ENCODE data around the gene OR4D2. TPM values are rescaled to one million over a fixed set of nuclear protein-coding genes. Genes with fewer than 3 reads are reported as not detected.
"Not testable (repeated sequence)": the region's sequence is repeated elsewhere in the genome, so short reads cannot be mapped to it uniquely, and the experiment has no call there.

Gene OR4D2
- total RNA-seq (not detected), polyA plus RNA-seq (not detected)

DNA sequence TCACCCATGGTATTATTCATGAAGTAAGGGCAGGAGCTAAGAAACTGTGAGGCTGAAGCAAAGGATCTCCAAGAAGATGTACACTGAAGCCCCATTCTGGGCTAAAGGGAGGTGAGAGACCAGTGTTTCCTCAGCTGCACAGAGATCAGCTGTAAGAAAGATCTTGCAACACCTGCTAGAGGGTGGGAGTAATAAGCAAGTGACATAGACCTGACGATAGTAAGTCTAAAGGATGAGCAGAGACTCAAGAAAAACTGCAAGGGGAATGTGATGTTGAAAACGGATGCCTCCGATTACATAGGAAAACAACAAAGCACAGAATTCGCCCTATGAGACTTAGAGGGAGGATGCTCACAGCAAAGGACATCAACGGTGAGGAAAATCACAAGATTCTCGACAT, at the start of gene OR4D2:
OR4D2 (plus strand) TSS at position 301 of the 400 bp plus-strand sequence. CDS start 2,674 bp downstream, outside the sequence.
- peak within 1 kb of the TSS in 5 of 8 donors; percentile 39 to 78 (median 61) for H3K27ac Mint-ChIP-seq
- H3K27me3 Mint-ChIP-seq: peaks cover 0 to 5% of the 10 kb centered on the region in 2 donors
- POLR2A ChIA-PET: no interaction called here
- Histone ChIP-seq H3K9me3 (ENCODE audit: low read length) (no peaks in the 10 kb centered on the region), H3K4me1 (ENCODE audit: insufficient read depth, low read length) (peaks cover 32% of the 10 kb centered on the region), H3K4me3 (ENCODE audit: low read length) (no peak within 1 kb of the TSS), H3K27ac (ENCODE audit: low read depth, low read length) (no peak within 1 kb of the TSS), H3K27me3 (ENCODE audit: insufficient read depth, low read length, poor library complexity, severe bottlenecking) (no peaks in the 10 kb centered on the region), H3K36me3 (ENCODE audit: insufficient read depth, low read length) (no peaks in the 10 kb centered on the region)
- peak within 1 kb of the TSS in 1 of 7 donors; percentile 17 for H3K4me3 Mint-ChIP-seq
- no peak for DNase-seq
- CTCF ChIA-PET: no interaction called here
- H3K36me3 Mint-ChIP-seq: peaks cover 0 to 30% (median 3%) of the 10 kb centered on the region in 3 donors
- H3K9me3 Mint-ChIP-seq: no peaks in the 10 kb centered on the region
- H3K4me1 Mint-ChIP-seq: peaks cover 39 to 70% (median 59%) of the 10 kb centered on the region in 3 donors

DNA sequence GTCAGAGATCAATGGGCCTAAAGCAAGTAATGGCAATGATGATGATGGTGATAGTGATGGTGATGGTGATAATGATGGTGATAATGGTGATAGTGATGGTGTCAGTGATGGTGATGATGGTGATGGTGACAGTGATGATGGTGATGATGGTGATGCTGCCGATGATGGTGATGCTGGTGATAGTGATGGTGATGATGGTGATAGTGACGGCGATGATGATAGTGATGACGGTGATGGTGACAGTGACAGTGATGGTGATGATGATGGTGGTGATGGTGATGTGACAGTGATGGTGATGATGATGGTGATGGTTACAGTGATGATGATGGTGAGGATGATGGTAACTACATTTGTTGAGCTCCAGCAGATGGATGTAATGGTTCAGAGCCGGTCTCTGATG, 49.4 kb upstream of the OR4D2 start:
- DNase-seq: no peak
- Mint-ChIP-seq H3K4me1 (peaks cover 6 to 13% (median 8%) of the 10 kb centered on the region in 3 donors), H3K27ac (no peak overlapping the region), H3K4me3 (no peak overlapping the region), H3K9me3 (no peaks in the 10 kb centered on the region), H3K27me3 (peaks cover 17 to 47% of the 10 kb centered on the region in 2 donors), H3K36me3 (peaks cover 0 to 4% (median 0%) of the 10 kb centered on the region in 3 donors)
- ChIA-PET POLR2A (no interaction called here), CTCF (no interaction called here)
- Histone ChIP-seq H3K9me3 (ENCODE audit: low read length) (no peaks in the 10 kb centered on the region), H3K36me3 (ENCODE audit: insufficient read depth, low read length) (no peaks in the 10 kb centered on the region), H3K27ac (ENCODE audit: low read depth, low read length) (no peak overlapping the region), H3K4me3 (ENCODE audit: low read length) (no peak overlapping the region), H3K27me3 (ENCODE audit: insufficient read depth, low read length, poor library complexity, severe bottlenecking) (no peaks in the 10 kb centered on the region), H3K4me1 (ENCODE audit: insufficient read depth, low read length) (peaks cover 4% of the 10 kb centered on the region)

DNA sequence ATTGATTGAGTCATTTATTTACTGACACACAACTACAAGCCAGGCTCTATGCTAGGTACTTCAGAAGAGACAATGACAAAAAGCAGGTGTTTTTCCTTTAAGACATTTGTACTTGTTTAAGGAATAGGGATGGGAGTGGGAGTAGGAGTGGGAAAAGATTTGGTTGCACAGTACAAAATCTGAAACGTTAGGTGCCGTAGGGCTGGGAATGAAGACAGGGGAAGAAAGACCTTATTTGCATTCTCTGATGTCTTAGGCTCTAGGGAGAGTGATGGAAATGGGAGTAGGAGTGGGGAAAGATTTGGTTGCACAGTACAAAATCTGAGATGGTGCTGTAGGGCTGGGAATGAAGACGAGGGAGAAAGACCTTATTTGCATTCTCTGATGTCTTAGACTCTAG, 47.3 kb upstream of the OR4D2 start:
- ChIA-PET CTCF (interaction anchor here (8.0 kb wide), 1 partner anchor 52 kb away, joined by 90 read pairs; no protein-coding TSS in a partner anchor), POLR2A (interaction anchor here (2.7 kb wide), 1 partner anchor 53 kb away, joined by 9 read pairs; no protein-coding TSS in a partner anchor)
- Mint-ChIP-seq H3K27ac (no peak overlapping the region), H3K9me3 (no peaks in the 10 kb centered on the region), H3K36me3 (peaks cover 0 to 4% (median 0%) of the 10 kb centered on the region in 3 donors), H3K27me3 (peaks cover 17 to 42% of the 10 kb centered on the region in 2 donors), H3K4me3 (no peak overlapping the region), H3K4me1 (peaks cover 10 to 15% (median 14%) of the 10 kb centered on the region in 3 donors)
- H3K4me1 ChIP-seq (ENCODE audit: insufficient read depth, low read length): peaks cover 6% of the 10 kb centered on the region
- no peak for DNase-seq
- H3K36me3 ChIP-seq (ENCODE audit: insufficient read depth, low read length): no peaks in the 10 kb centered on the region
- no peaks in the 10 kb centered on the region for H3K9me3 ChIP-seq (ENCODE audit: low read length)
- no peak overlapping the region for H3K4me3 ChIP-seq (ENCODE audit: low read length)
- no peak overlapping the region for H3K27ac ChIP-seq (ENCODE audit: low read depth, low read length)
- no peaks in the 10 kb centered on the region for H3K27me3 ChIP-seq (ENCODE audit: insufficient read depth, low read length, poor library complexity, severe bottlenecking)

DNA sequence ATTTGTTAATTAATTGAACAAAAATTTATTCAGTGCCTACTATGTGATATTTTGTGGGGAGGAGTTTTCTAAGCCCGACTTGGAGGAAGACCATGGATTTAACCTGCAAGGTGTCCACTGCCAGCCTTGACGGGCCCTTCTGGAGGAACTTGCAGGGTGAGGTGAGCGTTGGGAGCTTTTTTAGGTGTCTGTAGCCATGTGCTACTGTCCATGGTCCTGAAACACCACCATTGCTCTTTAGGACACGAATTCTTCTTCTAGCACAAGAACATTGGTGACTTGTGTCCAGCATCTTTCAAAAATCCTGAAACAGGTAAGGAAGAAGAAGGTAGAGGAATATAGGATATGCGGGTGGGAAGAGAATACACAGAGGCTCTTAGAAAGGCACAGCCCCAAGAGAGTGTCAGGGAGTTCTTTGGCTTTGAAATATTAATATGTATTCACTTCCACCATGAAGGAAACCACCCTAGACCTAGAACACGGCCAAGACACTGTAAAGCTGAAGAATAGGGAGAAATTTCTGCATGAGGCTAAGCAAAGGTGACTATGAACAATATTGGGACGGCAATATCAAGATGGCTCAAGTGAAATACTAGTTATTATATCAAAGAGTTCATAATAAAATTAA, 46.5 kb upstream of the OR4D2 start:
- H3K36me3 Mint-ChIP-seq: peaks cover 0 to 4% (median 0%) of the 10 kb centered on the region in 3 donors
- Histone ChIP-seq H3K27ac (ENCODE audit: low read depth, low read length) (no peak overlapping the region), H3K9me3 (ENCODE audit: low read length) (no peaks in the 10 kb centered on the region), H3K4me1 (ENCODE audit: insufficient read depth, low read length) (peaks cover 6% of the 10 kb centered on the region), H3K27me3 (ENCODE audit: insufficient read depth, low read length, poor library complexity, severe bottlenecking) (no peaks in the 10 kb centered on the region), H3K4me3 (ENCODE audit: low read length) (no peak overlapping the region), H3K36me3 (ENCODE audit: insufficient read depth, low read length) (no peaks in the 10 kb centered on the region)
- DNase-seq: peak; percentile 19 to 53 (median 37)
- no peak overlapping the region for H3K4me3 Mint-ChIP-seq
- no peak overlapping the region for H3K27ac Mint-ChIP-seq
- H3K9me3 Mint-ChIP-seq: no peaks in the 10 kb centered on the region
- ChIA-PET CTCF (interaction anchor here (8.0 kb wide), 1 partner anchor 51 kb away, joined by 90 read pairs; no protein-coding TSS in a partner anchor), POLR2A (interaction anchor here (2.7 kb wide), 1 partner anchor 52 kb away, joined by 9 read pairs; no protein-coding TSS in a partner anchor)
- H3K27me3 Mint-ChIP-seq: peaks cover 13 to 39% of the 10 kb centered on the region in 2 donors
- peaks cover 10 to 15% (median 14%) of the 10 kb centered on the region in 3 donors for H3K4me1 Mint-ChIP-seq

DNA sequence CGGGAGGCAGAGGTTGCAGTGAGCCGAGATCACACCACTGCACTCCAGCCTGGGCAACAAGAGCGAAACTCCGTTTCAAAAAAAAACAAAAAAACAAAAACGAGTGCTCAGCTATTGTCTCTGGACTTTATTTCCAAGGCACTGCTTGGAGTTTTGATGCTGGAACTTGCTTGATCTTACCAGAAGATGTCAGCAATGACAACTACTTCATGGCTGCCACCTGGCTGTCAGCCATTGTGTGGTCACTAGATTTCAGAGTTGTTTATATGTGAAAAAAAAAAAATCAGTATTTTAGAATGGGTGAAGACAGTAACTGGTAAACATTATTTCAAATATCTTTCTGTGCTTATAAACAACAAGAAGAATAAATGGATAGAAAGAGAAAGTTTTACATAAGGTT, 44.9 kb upstream of the OR4D2 start:
- Histone ChIP-seq H3K4me3 (ENCODE audit: low read length) (no peak overlapping the region), H3K9me3 (ENCODE audit: low read length) (no peaks in the 10 kb centered on the region), H3K4me1 (ENCODE audit: insufficient read depth, low read length) (peaks cover 6% of the 10 kb centered on the region), H3K27ac (ENCODE audit: low read depth, low read length) (no peak overlapping the region), H3K27me3 (ENCODE audit: insufficient read depth, low read length, poor library complexity, severe bottlenecking) (no peaks in the 10 kb centered on the region), H3K36me3 (ENCODE audit: insufficient read depth, low read length) (no peaks in the 10 kb centered on the region)
- Mint-ChIP-seq H3K4me1 (peaks cover 10 to 15% (median 14%) of the 10 kb centered on the region in 3 donors), H3K4me3 (peak overlapping the region in 1 of 7 donors; percentile 0), H3K9me3 (no peaks in the 10 kb centered on the region), H3K27me3 (peaks cover 9 to 23% of the 10 kb centered on the region in 2 donors), H3K27ac (no peak overlapping the region), H3K36me3 (peaks cover 0 to 4% (median 0%) of the 10 kb centered on the region in 3 donors)
- ChIA-PET POLR2A (interaction anchor here (2.7 kb wide), 1 partner anchor 51 kb away, joined by 9 read pairs; no protein-coding TSS in a partner anchor), CTCF (interaction anchor here (0.7 to 8.0 kb wide), 14 partner anchors 8 to 296 kb away, joined by 3 to 90 read pairs (median 4); partner anchors contain the start of gene RNF43)
- DNase-seq: peak in 4 of 5 donors; percentile 30 to 72 (median 50)

DNA sequence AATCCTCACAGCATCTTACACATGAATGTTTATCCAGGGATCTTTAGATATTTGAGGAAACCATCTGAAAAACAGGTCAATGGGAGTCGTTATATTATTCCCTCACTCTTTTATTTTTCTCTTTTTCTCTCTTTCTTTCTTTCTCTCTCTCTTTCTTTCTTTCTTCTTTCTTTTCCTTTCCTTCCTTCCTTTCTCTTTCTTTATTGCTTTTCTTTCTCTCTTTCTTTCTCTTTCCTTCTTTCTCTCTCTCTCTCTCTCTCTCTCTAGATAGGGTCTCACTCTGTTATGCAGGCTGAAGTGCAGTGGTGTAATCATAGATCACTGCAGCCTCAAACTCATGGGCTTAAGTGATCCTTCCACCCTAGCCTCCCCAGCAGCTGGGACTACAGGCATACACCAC, 38.9 kb upstream of the OR4D2 start:
- no peaks in the 10 kb centered on the region for H3K9me3 Mint-ChIP-seq
- H3K36me3 Mint-ChIP-seq: peaks cover 0 to 8% (median 0%) of the 10 kb centered on the region in 3 donors
- no peak for DNase-seq
- peaks cover 4 to 5% (median 5%) of the 10 kb centered on the region in 3 donors for H3K4me1 Mint-ChIP-seq
- H3K4me3 ChIP-seq (ENCODE audit: low read length): no peak overlapping the region
- H3K27me3 Mint-ChIP-seq: peaks cover 6 to 17% of the 10 kb centered on the region in 2 donors
- H3K9me3 ChIP-seq (ENCODE audit: low read length): no peaks in the 10 kb centered on the region
- no peaks in the 10 kb centered on the region for H3K4me1 ChIP-seq (ENCODE audit: insufficient read depth, low read length)
- ChIA-PET POLR2A (no interaction called here), CTCF (no interaction called here)
- no peak overlapping the region for H3K4me3 Mint-ChIP-seq
- H3K27me3 ChIP-seq (ENCODE audit: insufficient read depth, low read length, poor library complexity, severe bottlenecking): no peaks in the 10 kb centered on the region
- no peak overlapping the region for H3K27ac Mint-ChIP-seq
- no peaks in the 10 kb centered on the region for H3K36me3 ChIP-seq (ENCODE audit: insufficient read depth, low read length)
- no peak overlapping the region for H3K27ac ChIP-seq (ENCODE audit: low read depth, low read length)

DNA sequence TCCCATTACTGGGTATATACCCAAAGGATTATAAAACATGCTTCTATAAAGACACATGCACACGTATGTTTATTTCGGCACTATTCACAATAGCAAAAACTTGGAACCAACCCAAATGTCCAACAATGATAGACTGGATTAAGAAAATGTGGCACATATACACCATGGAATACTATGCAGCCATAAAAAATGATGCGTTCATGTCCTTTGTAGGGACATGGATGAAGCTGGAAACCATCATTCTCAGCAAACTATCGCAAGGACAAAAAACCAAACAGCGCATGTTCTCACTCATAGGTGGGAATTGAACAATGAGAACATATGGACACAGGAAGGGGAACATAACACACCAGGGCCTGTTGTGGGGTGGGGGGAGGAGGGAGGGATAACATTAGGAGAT, 34.1 kb upstream of the OR4D2 start:
- H3K27me3 ChIP-seq (ENCODE audit: insufficient read depth, low read length, poor library complexity, severe bottlenecking); H3K27ac ChIP-seq (ENCODE audit: low read depth, low read length); H3K4me1 ChIP-seq (ENCODE audit: insufficient read depth, low read length); H3K9me3 ChIP-seq (ENCODE audit: low read length); H3K4me3 Mint-ChIP-seq; H3K36me3 ChIP-seq (ENCODE audit: insufficient read depth, low read length); CTCF ChIA-PET; H3K4me1 Mint-ChIP-seq; POLR2A ChIA-PET; H3K27ac Mint-ChIP-seq; DNase-seq; H3K4me3 ChIP-seq (ENCODE audit: low read length): not testable (repeated sequence)
- H3K36me3 Mint-ChIP-seq: peaks cover 0 to 31% (median 5%) of the 10 kb centered on the region in 3 donors
- H3K9me3 Mint-ChIP-seq: peaks cover 5 to 15% (median 14%) of the 10 kb centered on the region in 5 donors
- peaks cover 5 to 23% of the 10 kb centered on the region in 2 donors for H3K27me3 Mint-ChIP-seq

DNA sequence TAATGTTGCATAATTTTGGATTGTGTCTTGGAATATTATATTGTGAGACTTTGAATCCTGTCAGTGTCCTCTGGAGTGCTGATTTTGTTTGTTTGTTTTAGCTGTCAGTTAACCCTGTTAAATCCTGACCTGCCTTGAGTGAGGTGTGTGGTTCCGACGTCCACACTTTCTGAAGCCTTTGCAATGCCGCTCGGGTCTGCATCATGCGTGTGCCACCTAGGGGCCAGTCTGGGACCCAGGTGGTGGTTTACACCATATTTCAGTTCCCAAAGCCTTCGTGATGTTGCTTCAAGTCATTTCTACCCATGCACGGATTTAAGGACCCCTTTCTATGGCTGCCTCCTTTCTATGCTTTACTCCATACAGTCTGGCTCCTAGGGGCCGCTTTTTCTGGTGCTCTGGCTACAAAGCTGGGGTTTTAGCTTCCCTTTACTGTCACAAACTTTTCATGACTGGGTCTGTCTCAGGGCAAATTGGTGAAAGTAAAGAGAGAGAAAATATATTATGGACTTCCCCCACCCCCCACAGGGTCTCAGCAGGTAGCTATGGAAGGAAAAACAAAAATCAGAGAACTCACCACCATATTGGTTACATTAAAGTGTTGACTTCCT, 30.0 kb upstream of the OR4D2 start:
- H3K27ac ChIP-seq (ENCODE audit: low read depth, low read length): no peak overlapping the region
- ChIA-PET POLR2A (no interaction called here), CTCF (interaction anchor here (1.0 to 1.4 kb wide), 3 partner anchors 15 to 63 kb away, joined by 3 to 7 read pairs (median 5); no protein-coding TSS in a partner anchor)
- no peaks in the 10 kb centered on the region for H3K36me3 ChIP-seq (ENCODE audit: insufficient read depth, low read length)
- Mint-ChIP-seq H3K36me3 (peaks cover 0 to 29% (median 5%) of the 10 kb centered on the region in 3 donors), H3K27ac (no peak overlapping the region), H3K4me3 (no peak overlapping the region), H3K27me3 (peaks cover 2 to 9% of the 10 kb centered on the region in 2 donors), H3K9me3 (peaks cover 5 to 16% (median 14%) of the 10 kb centered on the region in 5 donors), H3K4me1 (peaks cover 0 to 4% (median 1%) of the 10 kb centered on the region in 3 donors)
- no peaks in the 10 kb centered on the region for H3K9me3 ChIP-seq (ENCODE audit: low read length)
- DNase-seq: no peak
- no peak overlapping the region for H3K4me3 ChIP-seq (ENCODE audit: low read length)
- H3K4me1 ChIP-seq (ENCODE audit: insufficient read depth, low read length): no peaks in the 10 kb centered on the region
- H3K27me3 ChIP-seq (ENCODE audit: insufficient read depth, low read length, poor library complexity, severe bottlenecking): no peaks in the 10 kb centered on the region

Data from CD8-positive, alpha-beta memory T cell (primary cell).